GM18858 (cell line): ENCODE data around the gene NEB.

ENCODE experiments used
- ATAC-seq: cut with Tn5 transposase; IDR thresholded peaks from one replicate; pipeline ENCODE4 v1.9.1; 2021; ENCODE audit not compliant: unreplicated experiment

The NEB gene

GRCh38 chr2:151491496-151491895 lies 242.8 kb downstream of the NEB start:
- ATAC-seq: no peak

- ATAC-seq: no peak
These were observed 244.0 kb downstream of the NEB start for GRCh38 chr2:151490276-151490675.

- no peak for ATAC-seq
These were observed 248.2 kb downstream of the NEB start for GRCh38 chr2:151486053-151486452.

GRCh38 chr2:151484100-151484499 lies 250.2 kb downstream of the NEB start:
- no peak for ATAC-seq

GRCh38 chr2:151483546-151483945 lies 250.7 kb downstream of the NEB start:
- ATAC-seq: no peak

DNA sequence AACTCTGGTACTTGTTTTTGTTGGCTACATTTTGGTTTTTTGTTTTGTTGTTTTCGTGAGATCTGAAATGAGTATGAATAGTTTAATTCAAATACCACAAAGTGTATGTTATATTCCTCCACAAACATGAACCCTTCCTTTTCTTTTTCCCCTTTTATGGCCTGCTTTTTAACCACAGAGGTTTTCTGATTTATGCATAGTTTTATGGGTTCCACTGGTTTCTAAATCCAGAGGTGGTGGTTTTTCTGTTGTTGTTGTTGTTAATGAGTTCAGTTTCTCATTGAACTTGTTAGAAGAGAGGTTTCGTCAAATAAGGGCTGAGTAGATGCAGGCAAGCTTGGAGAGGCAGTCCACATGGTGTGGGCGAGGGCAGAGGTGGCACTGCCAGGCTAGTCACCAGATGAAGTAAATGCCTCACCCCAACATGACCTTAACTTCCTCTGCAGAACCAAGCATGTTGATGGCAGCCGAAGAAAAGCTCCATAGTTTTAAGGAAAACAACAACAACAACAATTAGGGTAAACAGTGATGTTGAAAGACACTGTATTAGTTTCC lies 252.0 kb downstream of the NEB start:
- ATAC-seq: no peak

DNA sequence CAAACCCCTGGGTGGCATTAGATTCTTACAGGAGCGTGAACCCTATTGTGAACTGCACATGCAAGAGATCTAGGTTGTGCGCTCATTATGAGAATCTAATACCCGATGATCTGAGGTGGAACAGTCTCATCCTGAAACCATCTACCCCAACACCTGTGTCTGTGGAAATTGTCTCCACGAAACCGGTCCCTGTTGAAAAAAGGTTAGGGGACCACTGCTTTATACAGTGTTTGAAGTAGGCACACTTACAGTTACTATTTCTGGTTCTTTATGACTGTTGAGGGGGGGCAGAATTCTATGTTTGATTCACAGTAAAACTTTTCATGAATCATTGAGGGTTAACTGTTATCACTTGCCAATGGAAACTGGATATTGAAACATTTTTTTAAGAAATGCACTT lies 252.5 kb downstream of the NEB start:
- ATAC-seq: no peak

DNA sequence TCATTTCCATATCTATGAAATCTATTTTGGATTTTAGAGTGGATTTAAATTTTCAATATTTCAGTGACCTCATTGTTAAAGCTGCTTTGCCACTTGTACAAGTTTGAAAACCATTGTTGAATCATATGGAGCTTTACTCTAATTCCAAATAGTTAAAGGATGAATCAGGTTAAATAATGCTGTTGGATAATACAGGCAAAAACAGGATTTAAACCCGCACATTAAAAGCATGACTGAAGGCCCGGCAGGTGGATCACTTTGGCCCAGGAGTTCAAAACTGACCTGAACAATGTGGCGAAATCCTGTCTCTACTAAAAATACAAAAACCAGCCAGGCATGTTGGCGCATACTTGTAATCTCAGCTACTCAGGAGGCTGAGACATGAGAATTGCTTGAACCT lies 256.3 kb downstream of the NEB start:
- no peak for ATAC-seq

DNA sequence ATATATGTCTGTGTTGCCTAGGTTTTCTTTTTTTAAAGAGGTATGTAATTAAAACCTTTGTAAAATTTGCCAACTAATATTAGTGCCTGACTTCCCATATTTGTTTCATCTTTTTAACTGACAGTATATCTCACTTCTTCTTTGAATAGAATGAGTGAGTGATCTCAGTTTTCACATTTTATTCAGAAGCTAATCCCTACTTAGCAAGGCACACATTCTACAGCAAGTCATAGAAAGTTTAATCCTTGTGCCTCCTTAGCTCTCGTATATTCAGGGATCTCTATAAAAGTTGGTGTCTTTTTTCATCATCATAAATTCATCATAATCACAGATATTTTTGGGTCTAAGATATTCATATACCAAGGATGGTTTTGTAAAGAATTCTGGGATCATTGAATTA lies 258.0 kb downstream of the NEB start:
- no peak for ATAC-seq

- ATAC-seq: no peak
These were observed 259.2 kb downstream of the NEB start for GRCh38 chr2:151475071-151475470.

GRCh38 chr2:151472966-151473365 lies 261.3 kb downstream of the NEB start:
- no peak for ATAC-seq

- ATAC-seq: no peak
These were observed 263.7 kb downstream of the NEB start for GRCh38 chr2:151470556-151470955.

GRCh38 chr2:151465771-151466170 lies 268.5 kb downstream of the NEB start:
- no peak for ATAC-seq

- ATAC-seq: no peak
These were observed 274.9 kb downstream of the NEB start for GRCh38 chr2:151459358-151459757.

DNA sequence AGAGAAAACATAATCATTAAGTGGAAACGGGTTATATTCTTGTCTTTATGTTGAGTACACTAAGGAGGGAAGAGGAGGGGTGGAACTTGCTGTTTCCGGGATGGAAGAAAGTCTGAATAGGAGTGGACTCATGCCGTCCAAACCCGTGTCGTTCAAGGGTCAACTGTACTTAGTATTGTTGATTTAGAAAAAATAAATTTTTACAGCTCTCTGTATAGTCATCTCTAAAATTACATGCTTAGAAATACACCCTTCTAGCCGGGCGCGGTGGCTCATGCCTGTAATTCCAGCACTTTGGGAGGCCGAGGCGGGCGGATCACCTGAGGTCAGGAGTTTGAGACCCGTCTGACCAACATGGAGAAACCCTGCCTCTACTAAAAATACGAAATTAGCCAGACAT lies 295.1 kb downstream of the NEB start:
- no peak for ATAC-seq

DNA sequence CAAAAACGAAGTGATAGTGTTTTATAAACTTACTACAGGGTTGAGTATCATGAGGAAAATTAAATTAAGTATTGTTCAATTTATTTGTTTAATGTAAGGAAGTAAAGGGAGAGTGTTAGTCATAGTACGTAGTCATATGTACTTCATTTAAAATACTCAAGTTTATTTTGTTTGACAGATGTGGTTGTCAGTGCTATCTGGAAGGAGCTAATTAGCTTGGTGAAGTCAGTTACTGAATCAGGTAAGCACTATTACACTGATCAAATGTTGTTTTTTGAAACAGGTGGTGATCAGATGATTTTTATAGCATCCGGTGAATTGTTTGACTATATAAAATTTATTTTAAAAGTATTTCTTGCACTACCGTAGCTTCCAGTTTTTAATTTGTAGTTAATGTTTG lies 295.8 kb downstream of the NEB start:
- ATAC-seq: no peak

GRCh38 chr2:151437630-151438029 lies 296.6 kb downstream of the NEB start:
- ATAC-seq: no peak
